Kidney capillary endothelial cell (primary cell): ENCODE measurements around the gene FAM110A.
"Not testable (repeated sequence)": the region's sequence is repeated elsewhere in the genome, so short reads cannot be mapped to it uniquely, and the experiment has no call there.

Source experiments
- DNase-seq: peaks from one replicate; pipeline ENCODE4 v3.0.0-alpha.2; 2018; ENCODE audit warnings: low spot score

FAM110A gene

GRCh38 chr20:873875-874607, 40.5 kb downstream of the FAM110A start:
- DNase-seq, result no peak

DNA sequence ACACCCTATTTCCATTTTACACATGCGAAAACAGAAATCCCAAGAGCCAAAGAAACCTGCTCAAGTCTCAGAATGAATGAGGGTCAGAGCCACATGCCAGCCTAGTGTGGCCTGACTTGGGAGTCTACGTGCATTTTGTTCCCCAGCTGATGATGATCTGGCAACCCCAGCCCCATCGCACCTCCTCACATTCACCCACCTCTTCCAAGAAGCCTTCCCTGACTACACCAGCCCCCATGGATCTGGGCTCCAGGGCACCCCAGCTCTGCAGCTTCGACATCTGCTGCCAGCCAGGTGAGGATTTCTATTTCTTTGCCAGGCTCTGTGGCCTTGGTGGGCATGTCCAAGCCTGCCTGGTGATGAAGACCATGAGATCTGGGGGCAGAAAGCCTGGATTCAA, 41.6 kb downstream of the FAM110A start:
- DNase-seq, result no peak

- DNase-seq, result no peak
Measured at GRCh38 chr20:877814-878213, 44.3 kb downstream of the FAM110A start.

DNA sequence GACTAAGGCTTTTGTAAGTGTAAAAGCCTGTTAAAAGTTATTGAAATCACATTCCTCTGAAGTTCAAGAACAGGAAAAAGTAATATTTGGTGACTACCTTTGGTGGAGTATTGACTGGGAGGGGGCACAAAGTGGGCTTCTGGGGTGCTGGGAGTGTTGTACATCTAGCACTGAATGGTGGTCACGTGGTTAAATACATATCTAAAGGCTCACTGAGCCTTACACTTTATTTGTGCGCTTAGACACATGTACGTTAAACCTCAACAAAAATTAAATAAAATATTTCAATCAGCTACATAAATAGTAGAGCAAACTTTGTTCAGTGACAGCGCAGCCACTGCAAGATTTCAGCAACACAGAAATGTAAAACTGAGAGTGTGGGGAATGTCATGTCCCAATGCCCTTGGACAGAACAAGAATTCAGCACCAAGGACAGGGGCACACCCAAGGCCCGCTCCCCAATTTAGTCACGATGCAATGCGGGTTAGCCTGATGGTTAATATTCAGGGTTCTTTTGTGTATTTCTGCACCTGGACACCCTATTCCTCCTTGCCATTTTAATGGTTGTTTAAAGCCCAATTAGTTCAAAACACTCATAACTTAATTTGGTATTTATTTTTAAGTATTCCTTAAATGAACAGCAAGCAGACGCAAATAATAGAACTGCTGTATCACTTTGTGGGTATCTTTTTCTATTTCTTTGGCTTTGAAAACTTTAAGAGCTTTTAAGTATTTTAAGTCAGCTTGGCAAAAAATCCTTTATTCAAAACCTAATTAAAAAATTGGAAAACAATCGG, 45.2 kb downstream of the FAM110A start:
- peak; percentile 15 for DNase-seq

DNA sequence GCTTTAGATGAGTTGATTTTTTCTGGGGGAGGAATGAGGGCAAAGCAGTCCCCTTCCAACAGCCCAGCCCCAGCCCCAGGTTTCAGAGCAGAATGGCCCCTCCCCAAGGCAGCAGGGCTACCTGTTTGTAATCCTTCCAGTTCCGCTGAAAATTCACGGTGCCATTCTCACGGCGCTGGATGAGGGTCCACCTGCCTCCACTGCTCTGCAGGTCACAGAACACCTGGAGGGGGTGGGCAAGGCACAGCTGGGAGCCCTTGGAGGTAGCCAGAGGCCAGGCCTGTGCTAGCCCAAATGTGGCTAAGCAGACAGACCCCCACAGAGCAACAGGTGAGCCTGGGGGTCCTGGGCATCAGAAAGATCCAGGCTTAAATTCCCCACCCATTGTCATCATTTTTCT, 46.1 kb downstream of the FAM110A start:
- DNase-seq, result no peak

GRCh38 chr20:881051-881782, 47.7 kb downstream of the FAM110A start:
- DNase-seq, result peak; percentile 52

DNA sequence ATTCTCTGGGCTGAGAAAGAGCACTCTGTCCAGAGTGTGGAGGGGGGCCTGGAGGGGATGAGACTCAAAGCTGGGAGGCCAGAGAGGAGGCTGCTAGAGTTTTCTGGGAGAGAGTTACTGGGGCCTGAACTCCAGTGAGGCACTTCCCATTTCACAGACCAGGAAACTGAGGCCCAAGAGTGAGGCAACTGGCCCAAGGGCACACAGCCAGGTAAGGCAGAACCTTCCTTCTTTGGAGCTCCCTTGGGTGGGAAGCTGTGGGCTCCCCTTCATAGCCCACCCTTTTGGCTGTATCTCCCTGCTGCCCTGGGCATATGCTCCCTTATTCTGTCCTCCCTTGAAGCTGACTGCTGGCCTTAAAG, 48.2 kb downstream of the FAM110A start:
- no peak for DNase-seq

GRCh38 chr20:884983-885952, 51.8 kb downstream of the FAM110A start:
- peak; percentile 21 for DNase-seq

- DNase-seq, result no peak
Measured at GRCh38 chr20:887137-887536, 53.6 kb downstream of the FAM110A start.

GRCh38 chr20:888057-888456, 54.5 kb downstream of the FAM110A start:
- no peak for DNase-seq

- DNase-seq, result no peak
Measured at GRCh38 chr20:889106-889505, 55.6 kb downstream of the FAM110A start.

DNA sequence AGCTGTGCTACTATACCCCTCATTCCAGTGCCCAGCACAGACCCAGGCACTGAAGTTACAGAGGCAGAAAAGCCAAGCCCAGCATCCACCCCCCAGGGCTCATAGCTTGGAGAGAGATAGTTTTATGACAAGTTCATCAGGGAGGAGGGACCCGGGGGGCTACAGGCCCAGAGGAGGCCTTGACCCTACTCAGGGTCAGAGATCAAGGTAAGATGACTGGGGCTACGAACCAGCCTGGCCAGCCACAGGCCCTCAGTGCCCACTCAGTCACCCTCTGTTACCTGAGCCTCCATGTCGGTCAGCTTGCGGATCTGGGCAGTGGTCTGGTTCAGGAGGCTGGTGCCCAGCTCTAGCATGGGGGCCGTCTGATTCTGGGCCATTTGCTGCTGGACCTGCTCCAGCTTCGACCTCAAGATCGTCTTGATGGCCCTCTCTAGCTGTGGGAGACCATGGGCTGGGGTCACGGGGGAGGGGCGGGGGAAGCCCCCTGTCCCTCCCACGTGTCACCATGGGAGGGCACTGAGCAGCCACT, 56.5 kb downstream of the FAM110A start:
- DNase-seq, result no peak

DNA sequence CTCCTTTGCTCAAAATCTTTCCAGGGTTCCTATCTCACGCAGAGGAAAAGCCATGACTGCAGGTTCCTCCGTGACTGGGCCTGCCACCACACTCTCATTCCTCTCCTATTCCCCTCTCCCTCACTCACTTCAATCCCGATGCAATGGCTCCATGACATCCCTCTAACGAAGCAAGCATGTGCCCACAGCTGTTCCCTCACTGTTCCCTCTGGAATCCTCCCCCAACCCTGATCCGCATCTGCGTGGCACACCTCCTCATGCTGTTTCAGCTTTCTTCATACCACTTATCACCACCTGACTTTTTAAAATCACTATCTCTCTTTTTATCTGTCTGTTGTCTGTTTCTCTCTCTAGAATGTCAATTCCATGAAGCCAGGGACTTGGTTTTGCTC, 57.1 kb downstream of the FAM110A start:
- DNase-seq, result no peak

- no peak for DNase-seq
Measured at GRCh38 chr20:891058-891705, 57.7 kb downstream of the FAM110A start.

GRCh38 chr20:891706-892080, 58.2 kb downstream of the FAM110A start:
- DNase-seq, result no peak

GRCh38 chr20:892371-892770, 58.9 kb downstream of the FAM110A start:
- DNase-seq, result not testable (repeated sequence)
